HG03432 (cell line): ENCODE data around the gene ARHGEF10L.

Experiments used
- ATAC-seq: cut with Tn5 transposase; IDR thresholded peaks from one replicate; pipeline ENCODE4 v1.9.1; 2021; ENCODE audit warnings: mild to moderate bottlenecking, moderate library complexity; ENCODE audit not compliant: unreplicated experiment

The ARHGEF10L gene

GRCh38 chr1:17629460-17629859 is 90.0 kb downstream of the ARHGEF10L start:
- ATAC-seq = no peak

GRCh38 chr1:17630048-17630830 is 90.7 kb downstream of the ARHGEF10L start:
- ATAC-seq = no peak

- ATAC-seq = no peak
Observed at GRCh38 chr1:17630986-17631385, 91.5 kb downstream of the ARHGEF10L start.

GRCh38 chr1:17631410-17631809 is 91.9 kb downstream of the ARHGEF10L start:
- ATAC-seq = no peak

- no peak for ATAC-seq
Observed at GRCh38 chr1:17632106-17632505, 92.6 kb downstream of the ARHGEF10L start.

- ATAC-seq = no peak
Observed at GRCh38 chr1:17632541-17633184, 93.2 kb downstream of the ARHGEF10L start.

- ATAC-seq = no peak
Observed at GRCh38 chr1:17633654-17634053, 94.2 kb downstream of the ARHGEF10L start.

- ATAC-seq = no peak
Observed at GRCh38 chr1:17635276-17635675, 95.8 kb downstream of the ARHGEF10L start.

GRCh38 chr1:17635811-17636210 is 96.3 kb downstream of the ARHGEF10L start:
- no peak for ATAC-seq

GRCh38 chr1:17636612-17637011 is 97.1 kb downstream of the ARHGEF10L start:
- no peak for ATAC-seq

GRCh38 chr1:17637055-17637454 is 97.6 kb downstream of the ARHGEF10L start:
- no peak for ATAC-seq

GRCh38 chr1:17639703-17640340 is 100.3 kb downstream of the ARHGEF10L start:
- ATAC-seq = no peak

GRCh38 chr1:17640393-17640792 is 100.9 kb downstream of the ARHGEF10L start:
- no peak for ATAC-seq

GRCh38 chr1:17640975-17641374 is 101.5 kb downstream of the ARHGEF10L start:
- no peak for ATAC-seq

GRCh38 chr1:17642169-17642568 is 102.7 kb downstream of the ARHGEF10L start:
- no peak for ATAC-seq

- ATAC-seq = no peak
Observed at GRCh38 chr1:17642943-17643342, 103.4 kb downstream of the ARHGEF10L start.

GRCh38 chr1:17643861-17644703 is 104.6 kb downstream of the ARHGEF10L start:
- no peak for ATAC-seq

GRCh38 chr1:17645068-17645911 is 105.8 kb downstream of the ARHGEF10L start:
- no peak for ATAC-seq

GRCh38 chr1:17646444-17647280 is 107.2 kb downstream of the ARHGEF10L start:
- no peak for ATAC-seq
